MM.1S (cell line): ENCODE measurements around the gene TNFRSF12A.

Experiments used
- CTCF ChIP-seq: fragments of 300-600 bp; sonication (generic); IDR thresholded peaks from 2 replicates; pipeline ENCODE4 v1.5.1; 2016; ENCODE audit warnings: antibody characterized with exemption, low read length, mixed read lengths
- EZH2 ChIP-seq: fragments of 300-600 bp; sonication (generic); optimal IDR thresholded peaks from 2 replicates; pipeline ENCODE3; 2017; ENCODE audit warnings: low read depth, mild to moderate bottlenecking, antibody characterized with exemption, low read length, mixed read lengths
- EZH2phosphoT487 ChIP-seq: fragments of 300-600 bp; sonication (generic); IDR thresholded peaks from 2 replicates; pipeline ENCODE4 v1.6.1; 2018; ENCODE audit warnings: antibody characterized with exemption, low read length

GRCh38 chr16:3068487-3068886 is 48.3 kb downstream of the TNFRSF12A start:
- TF ChIP-seq CTCF (no peak), EZH2 (no peak), EZH2phosphoT487 (no peak)
